AG04450 (cell line): ENCODE results near the gene CACNA1G. TPM values are rescaled to one million over a fixed set of nuclear protein-coding genes. Genes with fewer than 3 reads are reported as not detected.

ENCODE experiments used
- CTCF ChIA-PET: fragments of 300-600, 350-600 bp; formaldehyde crosslinking; extraction: SDS; loops from one replicate; lab custom pipeline; 2022; ENCODE audit warnings: antibody characterized with exemption, inconsistent platforms; lab: Charles Lee
- POLR2A ChIA-PET: fragments of 350-600 bp; formaldehyde crosslinking; extraction: SDS; loops from one replicate; lab custom pipeline; 2021; ENCODE audit warnings: antibody characterized with exemption, inconsistent platforms; lab: Yijun Ruan, JAX
- DNase-seq: peaks from one replicate; pipeline ENCODE4 v3.0.0-alpha.2; 2011; ENCODE audit warnings: low read depth, low spot score
- H3K27ac ChIP-seq: one replicate; pipeline ENCODE4 v1.5.1; 2012; ENCODE audit warnings: low read depth, low read length, control low read depth
- H3K27me3 ChIP-seq: one replicate; pipeline ENCODE4 v1.6.0; 2012; ENCODE audit warnings: low read length; ENCODE audit not compliant: control insufficient read depth, insufficient read depth
- H3K4me3 ChIP-seq: 2 replicates; pipeline ENCODE4 v1.5.1; 2011; ENCODE audit warnings: mild to moderate bottlenecking, low read depth, low read length, control low read depth
- H3K9me3 ChIP-seq: 2 replicates; pipeline ENCODE4 v1.5.1; 2012; ENCODE audit warnings: low read length; ENCODE audit not compliant: control insufficient read depth, insufficient read depth
- CTCF ChIP-seq: IDR thresholded peaks from 2 replicates; pipeline ENCODE4 v1.5.1; 2011; ENCODE audit warnings: low read depth, low read length, control low read depth, inconsistent platforms
- polyA plus RNA-seq: library from polyadenylated mRNA; depleted of rRNA; stranded (reverse); fragments of >200 nt; gene quantifications from 2 replicates; pipeline ENCODE4 v1.2.3, GENCODE V29; 2011

Gene CACNA1G
- polyA plus RNA-seq, 1 experiment: 0.05 TPM

GRCh38 chr17:50586421-50587247 lies 26.1 kb downstream of the CACNA1G start:
- ChIA-PET POLR2A (no interaction called here), CTCF (no interaction called here)
- TF ChIP-seq CTCF: no peak
- Histone ChIP-seq H3K27me3 (peaks cover 42% of the 10 kb centered on the region), H3K27ac (no peak overlapping the region), H3K9me3 (no peaks in the 10 kb centered on the region; the same call in 1 of the 2 replicates), H3K4me3 (no peak overlapping the region)
- no peak for DNase-seq

GRCh38 chr17:50587571-50587970 lies 27.1 kb downstream of the CACNA1G start:
- ChIA-PET POLR2A (no interaction called here), CTCF (interaction anchor here (0.6 kb wide), 1 partner anchor 36 kb away, joined by 4 read pairs; no protein-coding TSS in a partner anchor)
- no peak overlapping the region for H3K4me3 ChIP-seq
- no peak overlapping the region for H3K27ac ChIP-seq
- no peaks in the 10 kb centered on the region for H3K9me3 ChIP-seq
- no peak for DNase-seq
- TF ChIP-seq CTCF: no peak
- H3K27me3 ChIP-seq: peaks cover 42% of the 10 kb centered on the region

- TF ChIP-seq CTCF: no peak
- Histone ChIP-seq H3K9me3 (no peaks in the 10 kb centered on the region), H3K27me3 (peaks cover 34% of the 10 kb centered on the region), H3K4me3 (no peak overlapping the region), H3K27ac (no peak overlapping the region)
- POLR2A ChIA-PET: interaction anchor here (1.0 kb wide), 1 partner anchor 26 kb away, joined by 3 read pairs; no protein-coding TSS in a partner anchor
- CTCF ChIA-PET: interaction anchor here (0.6 kb wide), 1 partner anchor 35 kb away, joined by 4 read pairs; no protein-coding TSS in a partner anchor
- no peak for DNase-seq
These were observed 28.0 kb downstream of the CACNA1G start for GRCh38 chr17:50588391-50589049.

GRCh38 chr17:50589095-50589705 lies 28.7 kb downstream of the CACNA1G start:
- no peaks in the 10 kb centered on the region for H3K9me3 ChIP-seq
- ChIA-PET POLR2A (interaction anchor here (1.0 kb wide), 1 partner anchor 26 kb away, joined by 3 read pairs; no protein-coding TSS in a partner anchor), CTCF (no interaction called here)
- H3K27me3 ChIP-seq: peaks cover 31% of the 10 kb centered on the region
- no peak for DNase-seq
- no peak for TF ChIP-seq CTCF
- no peak overlapping the region for H3K4me3 ChIP-seq
- H3K27ac ChIP-seq: no peak overlapping the region
